ENCODE results near the gene DMGDH.

DNA sequence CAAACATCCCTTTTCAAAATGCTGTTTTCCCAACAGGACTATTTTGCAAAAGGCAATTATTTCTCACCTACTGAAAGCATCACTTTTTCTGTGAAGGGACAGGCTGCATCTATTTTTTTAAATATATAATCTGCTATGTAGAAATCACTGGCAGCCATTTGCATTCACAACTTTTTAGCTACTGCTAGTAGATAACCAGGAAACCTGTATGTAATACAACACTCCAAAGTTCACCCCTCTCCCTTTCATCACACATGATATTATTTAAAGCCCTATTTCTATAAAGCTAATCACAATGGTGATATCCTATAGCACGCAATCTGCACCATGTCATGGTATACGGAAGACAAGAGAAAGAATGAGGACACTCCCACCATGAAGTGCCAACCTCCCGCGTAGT, 9.8 kb downstream of the DMGDH start:
- TF ChIP-seq, protein P1, sequence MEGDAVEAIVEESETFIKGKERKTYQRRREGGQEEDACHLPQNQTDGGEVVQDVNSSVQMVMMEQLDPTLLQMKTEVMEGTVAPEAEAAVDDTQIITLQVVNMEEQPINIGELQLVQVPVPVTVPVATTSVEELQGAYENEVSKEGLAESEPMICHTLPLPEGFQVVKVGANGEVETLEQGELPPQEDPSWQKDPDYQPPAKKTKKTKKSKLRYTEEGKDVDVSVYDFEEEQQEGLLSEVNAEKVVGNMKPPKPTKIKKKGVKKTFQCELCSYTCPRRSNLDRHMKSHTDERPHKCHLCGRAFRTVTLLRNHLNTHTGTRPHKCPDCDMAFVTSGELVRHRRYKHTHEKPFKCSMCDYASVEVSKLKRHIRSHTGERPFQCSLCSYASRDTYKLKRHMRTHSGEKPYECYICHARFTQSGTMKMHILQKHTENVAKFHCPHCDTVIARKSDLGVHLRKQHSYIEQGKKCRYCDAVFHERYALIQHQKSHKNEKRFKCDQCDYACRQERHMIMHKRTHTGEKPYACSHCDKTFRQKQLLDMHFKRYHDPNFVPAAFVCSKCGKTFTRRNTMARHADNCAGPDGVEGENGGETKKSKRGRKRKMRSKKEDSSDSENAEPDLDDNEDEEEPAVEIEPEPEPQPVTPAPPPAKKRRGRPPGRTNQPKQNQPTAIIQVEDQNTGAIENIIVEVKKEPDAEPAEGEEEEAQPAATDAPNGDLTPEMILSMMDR (IDR thresholded peaks at IDR 0.05) = no peak
- TF ChIP-seq POLR2A (IDR thresholded peaks at IDR 0.05) = no peak

Data from right lobe of liver (tissue), 4 donors.